ENCODE results near the gene WSCD2. TPM values are rescaled to one million over a fixed set of nuclear protein-coding genes. Genes with fewer than 3 reads are reported as not detected.

The WSCD2 gene
- total RNA-seq, 4 donors from 2014 or later, result 0.46 to 1.3 (median 0.50) TPM; not detected in 1

DNA sequence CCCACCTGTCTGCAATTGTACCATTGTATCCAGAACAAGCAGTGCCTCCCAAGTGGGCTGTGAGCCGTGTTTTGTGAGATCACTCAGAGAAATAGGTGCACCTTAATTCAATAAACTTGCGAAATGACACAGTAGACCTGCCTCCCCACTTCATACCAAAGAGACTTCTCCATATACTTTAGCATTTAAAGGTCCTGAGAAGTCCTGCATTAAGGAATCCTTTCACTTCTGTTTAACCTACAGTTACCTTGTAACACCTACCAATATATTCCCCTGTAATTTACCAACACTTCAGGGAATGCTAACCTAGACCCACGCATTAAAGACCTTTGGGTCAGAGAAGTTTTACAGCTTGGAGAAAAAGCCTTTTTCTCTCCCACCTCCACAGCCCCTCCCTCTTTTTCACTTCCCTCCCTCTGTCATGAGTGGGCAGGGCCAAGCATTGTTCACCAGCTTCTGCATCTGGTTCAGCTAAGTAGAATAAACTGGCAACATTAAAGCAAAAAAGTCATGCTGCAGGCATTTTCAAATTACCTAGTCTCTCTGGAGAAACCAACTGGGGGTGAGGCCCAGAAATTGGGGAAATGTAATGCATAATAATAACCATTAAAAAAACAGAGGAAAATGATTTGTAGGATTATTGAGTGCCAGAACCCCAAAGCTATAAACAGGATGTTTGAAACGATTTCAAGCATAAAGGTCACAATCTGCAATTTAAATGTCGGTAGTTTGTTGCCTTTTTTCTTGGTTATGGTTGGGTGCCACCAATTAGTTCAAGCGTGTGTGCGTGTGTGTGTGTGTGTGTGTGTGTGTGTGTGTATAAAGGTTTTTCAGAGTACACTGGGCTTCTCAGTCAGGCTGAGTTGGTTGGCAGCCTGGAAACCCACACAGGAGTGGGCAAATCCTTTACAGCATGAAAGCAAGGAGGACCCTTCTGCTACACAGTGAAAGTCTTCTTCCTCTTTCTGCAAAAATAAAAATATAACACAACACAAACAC, 13.7 kb upstream of the WSCD2 start:
- TF ChIP-seq, protein P1, sequence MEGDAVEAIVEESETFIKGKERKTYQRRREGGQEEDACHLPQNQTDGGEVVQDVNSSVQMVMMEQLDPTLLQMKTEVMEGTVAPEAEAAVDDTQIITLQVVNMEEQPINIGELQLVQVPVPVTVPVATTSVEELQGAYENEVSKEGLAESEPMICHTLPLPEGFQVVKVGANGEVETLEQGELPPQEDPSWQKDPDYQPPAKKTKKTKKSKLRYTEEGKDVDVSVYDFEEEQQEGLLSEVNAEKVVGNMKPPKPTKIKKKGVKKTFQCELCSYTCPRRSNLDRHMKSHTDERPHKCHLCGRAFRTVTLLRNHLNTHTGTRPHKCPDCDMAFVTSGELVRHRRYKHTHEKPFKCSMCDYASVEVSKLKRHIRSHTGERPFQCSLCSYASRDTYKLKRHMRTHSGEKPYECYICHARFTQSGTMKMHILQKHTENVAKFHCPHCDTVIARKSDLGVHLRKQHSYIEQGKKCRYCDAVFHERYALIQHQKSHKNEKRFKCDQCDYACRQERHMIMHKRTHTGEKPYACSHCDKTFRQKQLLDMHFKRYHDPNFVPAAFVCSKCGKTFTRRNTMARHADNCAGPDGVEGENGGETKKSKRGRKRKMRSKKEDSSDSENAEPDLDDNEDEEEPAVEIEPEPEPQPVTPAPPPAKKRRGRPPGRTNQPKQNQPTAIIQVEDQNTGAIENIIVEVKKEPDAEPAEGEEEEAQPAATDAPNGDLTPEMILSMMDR (IDR thresholded peaks at IDR 0.05), result no peak
- DNase-seq (ENCODE audit: low spot score) (no peak), ATAC-seq (ENCODE audit: low FRiP score) (no peak)

- DNase-seq (ENCODE audit: low spot score) (no peak), ATAC-seq (ENCODE audit: low FRiP score) (no peak)
- TF ChIP-seq, protein P1 (IDR thresholded peaks at IDR 0.05), result no peak
These were observed 12.8 kb upstream of the WSCD2 start for GRCh38 chr12:108116254-108116653.

GRCh38 chr12:108116699-108117098, 12.4 kb upstream of the WSCD2 start:
- DNase-seq (ENCODE audit: low spot score) (no peak), ATAC-seq (ENCODE audit: low FRiP score) (no peak)
- TF ChIP-seq, protein P1 (IDR thresholded peaks at IDR 0.05), result no peak

DNA sequence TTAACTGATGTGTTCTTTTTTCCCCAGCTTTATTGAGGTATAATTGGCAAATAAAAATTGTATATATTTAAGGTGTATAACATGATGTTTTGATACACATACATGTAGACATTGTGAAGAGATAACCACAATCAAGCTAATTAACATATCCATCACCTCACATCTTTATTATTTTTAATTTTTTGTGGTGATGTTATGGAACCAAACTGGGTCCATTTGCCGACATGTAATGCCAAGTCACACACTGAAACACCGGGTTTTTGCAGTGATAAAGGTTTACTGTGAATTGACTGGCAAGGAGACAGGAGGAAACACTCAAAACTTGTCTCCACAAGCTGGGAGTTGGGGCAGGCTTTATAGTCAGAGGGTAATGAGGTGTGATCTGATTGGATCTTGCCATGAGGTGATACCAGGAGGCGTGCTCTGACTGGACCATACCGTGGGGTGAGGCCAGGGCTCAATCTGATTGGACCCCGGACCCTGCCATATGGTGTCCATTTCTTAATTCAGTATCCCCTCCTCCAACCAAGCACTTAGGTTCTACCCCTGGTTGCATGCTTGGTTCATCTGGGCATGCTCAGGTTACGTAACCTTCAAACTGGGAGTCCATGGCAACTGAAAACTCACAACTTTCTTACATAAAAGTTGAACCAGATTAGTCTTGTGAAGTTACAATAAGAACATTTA, 11.8 kb upstream of the WSCD2 start:
- ATAC-seq (ENCODE audit: low FRiP score) (no peak), DNase-seq (ENCODE audit: low spot score) (no peak)
- TF ChIP-seq, protein P1 (IDR thresholded peaks at IDR 0.05), result no peak

DNA sequence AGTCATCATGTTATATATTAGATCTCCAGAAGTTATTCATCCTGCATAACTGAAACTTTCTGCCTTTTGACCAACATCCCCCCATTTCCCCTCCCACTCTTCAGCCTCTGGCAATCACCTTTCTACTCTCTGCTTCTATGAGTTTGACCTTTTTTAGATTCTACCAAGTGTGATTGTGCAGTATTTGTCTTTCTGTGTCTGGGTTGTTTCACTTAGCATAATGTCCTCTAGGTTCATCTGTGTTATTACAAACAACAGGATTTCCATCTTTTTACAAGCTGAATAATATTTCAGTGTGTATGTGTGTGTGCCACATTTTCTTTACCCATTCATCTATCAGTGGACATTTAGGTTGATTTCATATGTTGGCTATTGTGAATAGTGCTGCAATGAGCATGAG, 11.2 kb upstream of the WSCD2 start:
- no peak for ATAC-seq (ENCODE audit: low FRiP score)
- TF ChIP-seq, protein P1 (IDR thresholded peaks at IDR 0.05), result no peak
- no peak for DNase-seq (ENCODE audit: low spot score)

- ATAC-seq (ENCODE audit: low FRiP score), result no peak
- TF ChIP-seq, protein P1 (IDR thresholded peaks at IDR 0.05), result no peak
- no peak for DNase-seq (ENCODE audit: low spot score)
These were observed 9.7 kb upstream of the WSCD2 start for GRCh38 chr12:108119126-108119973.

All from omental fat pad (tissue), 4 donors.